NCI-H345 treated with DMSO at 0.1 percent for 48 hours (cell line): ENCODE data around the gene POLE.

Experiments used
- DNase-seq: peaks from one replicate; lab custom pipeline; 2025; ENCODE audit not compliant: unreplicated experiment; lab: John Stamatoyannopoulos, UW

Gene POLE

DNA sequence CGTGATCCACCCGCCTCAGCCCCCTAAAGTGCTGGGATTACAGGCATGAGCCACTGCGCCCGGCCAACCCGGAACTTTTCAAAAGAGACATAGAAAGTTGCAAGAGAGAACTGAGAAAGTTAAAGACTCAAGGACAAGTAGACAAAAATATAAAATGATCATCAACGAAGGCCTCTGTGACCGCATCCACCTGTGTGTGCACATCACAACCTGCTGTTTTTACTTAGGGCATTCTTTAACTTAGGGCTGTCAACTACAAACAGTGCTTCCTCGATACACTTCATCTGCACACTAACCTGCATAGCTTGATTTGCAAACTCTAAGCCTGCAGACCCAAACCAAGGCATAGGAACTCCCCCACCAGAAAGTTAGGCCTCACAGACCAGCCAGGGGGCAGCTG is 53.7 kb downstream of the POLE start:
- no peak for DNase-seq

DNA sequence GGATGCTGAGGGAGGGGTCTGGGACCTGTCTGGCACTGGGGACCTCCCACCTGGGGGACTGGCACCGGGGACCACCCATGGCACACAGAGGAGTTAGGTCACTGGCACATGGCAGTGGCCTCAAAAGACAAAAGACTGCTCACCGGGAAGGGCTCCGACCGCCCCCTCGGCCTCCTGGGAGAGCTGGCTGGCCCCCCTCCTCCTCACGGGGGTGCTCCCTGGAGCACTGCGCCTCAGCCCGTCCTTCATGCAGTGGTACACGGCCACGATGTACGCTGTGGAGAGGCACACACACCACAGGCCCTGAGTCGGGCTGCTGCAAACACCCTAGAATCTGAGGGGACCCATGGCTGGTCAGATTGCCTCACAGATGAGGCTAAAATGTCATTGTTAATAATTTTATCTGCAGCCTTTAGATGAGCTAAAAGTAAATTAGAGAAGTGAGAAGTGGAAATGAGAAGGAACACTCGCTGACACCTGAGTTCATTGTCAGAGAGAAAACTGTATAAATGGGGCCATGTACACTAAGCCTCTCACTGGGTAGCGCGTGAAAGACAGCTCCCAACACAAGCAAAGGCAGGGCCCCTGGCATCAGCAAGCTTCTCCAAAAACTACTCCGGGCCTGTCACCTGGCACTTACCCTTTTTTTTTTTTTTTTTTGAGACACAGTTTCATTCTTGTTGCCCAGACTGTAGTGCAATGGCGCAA is 54.5 kb downstream of the POLE start:
- DNase-seq: no peak

DNA sequence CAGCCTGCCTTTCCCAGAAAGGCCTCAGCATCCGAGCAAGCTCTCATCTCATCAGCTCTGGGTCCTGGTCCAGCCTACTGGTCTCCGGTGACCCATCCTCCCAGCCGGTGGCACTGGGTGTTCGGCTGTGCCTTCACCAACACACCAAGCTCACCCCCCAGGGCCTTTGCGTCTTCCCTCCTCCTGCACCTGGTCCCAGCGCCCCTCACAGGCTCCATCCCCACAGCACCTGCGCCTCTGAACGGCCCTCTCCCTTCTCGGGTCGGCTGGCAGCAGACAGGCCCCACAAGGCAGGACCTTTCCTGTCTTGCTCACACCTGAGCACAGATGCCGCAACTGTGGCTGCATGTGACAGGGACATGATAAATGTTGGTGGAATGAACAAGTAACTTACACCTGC is 55.5 kb downstream of the POLE start:
- no peak for DNase-seq

DNA sequence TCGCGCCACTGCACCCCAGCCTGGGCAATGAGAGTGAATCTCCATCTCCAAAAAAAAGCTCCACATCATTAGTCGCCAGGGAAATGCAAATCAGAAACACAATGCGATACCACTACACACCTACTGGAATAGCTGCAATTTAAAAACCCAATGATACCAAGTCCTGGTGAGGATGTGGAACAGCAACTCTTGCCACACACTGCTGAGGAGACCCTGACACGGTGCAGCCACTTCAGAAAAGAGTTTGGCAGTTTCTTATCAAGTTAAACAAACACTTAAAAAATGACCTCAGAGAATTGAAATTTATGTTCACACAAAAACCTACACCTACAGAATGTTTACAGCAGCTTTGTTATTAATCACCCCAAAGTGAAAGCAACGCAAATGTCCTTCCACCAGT is 56.5 kb downstream of the POLE start:
- no peak for DNase-seq

DNA sequence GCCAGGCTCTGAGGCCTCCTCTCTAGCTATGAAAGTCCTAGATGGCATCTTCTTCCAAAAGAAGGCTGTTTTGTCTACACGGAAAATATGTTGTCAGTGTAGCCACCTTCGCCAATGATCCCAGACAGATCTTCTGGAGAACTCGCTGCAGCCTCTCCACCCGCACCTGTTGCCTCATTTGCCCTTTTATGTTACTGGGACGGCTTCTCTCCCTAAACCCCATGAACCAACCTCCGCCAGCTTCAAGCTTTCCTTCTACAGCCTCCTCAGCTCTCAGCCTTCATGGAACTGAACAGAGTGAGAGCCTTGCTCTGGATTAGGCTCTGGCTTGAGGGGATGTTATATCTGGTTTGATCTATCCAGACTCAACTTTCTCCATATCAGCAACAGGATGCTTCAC is 57.8 kb downstream of the POLE start:
- DNase-seq: no peak

DNA sequence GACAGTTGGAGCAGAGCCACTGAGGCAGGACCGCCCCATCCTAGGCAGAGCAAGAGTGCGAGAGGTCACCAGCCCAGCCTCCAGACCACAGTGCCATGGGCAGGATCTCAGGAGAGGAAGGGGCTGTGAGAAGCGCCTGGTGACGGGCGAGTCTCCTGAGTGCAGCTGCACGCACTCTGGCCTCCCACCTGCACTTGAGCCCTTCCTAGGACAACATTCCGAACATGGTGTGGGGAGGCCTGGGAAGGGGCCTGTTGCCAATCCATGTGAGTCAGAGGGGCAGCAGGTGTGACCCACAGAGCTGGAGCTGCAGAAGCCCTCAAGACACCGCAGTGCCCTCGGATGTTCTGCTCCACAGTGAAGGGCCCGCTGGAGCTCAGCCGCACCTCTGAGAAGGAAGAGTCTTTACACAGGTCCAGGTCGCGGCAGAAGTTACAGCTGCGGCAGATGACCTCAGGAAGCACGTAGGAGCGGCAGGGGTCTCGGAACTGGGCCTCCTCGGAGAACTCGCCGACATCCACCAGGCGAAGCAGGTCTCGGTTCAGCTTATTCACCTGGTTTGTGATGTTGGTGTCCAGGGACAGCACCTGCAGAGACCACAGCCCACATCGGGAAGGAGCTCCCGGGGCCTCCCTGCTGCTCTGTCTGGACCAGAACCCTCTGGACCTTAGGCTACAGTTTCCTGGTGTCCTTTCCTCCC is 61.3 kb downstream of the POLE start:
- no peak for DNase-seq

DNA sequence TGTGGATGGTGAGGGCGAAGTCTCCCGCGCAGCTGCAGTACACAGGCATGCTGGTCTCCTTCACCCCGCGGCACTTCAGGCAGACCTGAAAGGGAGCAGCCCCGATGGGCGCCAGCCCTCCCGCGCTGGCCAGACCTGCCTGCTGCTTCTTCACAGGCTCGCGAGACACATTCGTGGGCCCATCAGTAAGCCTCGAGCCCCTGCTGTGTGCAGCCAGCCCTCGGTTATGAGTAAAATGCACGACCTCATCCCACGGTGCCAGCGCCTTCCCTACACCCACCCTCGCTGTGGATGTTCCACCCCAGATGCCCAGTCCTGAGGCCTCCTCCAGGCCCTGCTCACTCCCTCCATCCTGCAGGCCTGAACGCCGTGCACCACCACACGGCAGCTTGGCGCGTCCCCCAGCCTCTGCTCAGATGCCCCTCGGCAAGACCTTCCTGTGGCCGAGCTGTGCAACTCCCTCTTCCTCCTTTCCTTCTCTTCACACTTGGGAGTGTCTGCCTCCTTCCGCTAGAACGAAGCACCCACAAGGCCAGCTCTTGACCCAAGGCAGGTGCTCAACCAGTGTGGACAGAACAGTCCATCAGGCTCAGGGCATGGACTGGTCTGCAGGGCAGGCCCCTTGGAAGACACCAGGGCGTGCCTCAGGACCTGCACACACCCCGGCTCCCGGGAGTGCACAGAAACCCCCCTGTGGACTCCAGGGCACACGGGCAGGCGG is 62.1 kb downstream of the POLE start:
- DNase-seq: no peak

DNA sequence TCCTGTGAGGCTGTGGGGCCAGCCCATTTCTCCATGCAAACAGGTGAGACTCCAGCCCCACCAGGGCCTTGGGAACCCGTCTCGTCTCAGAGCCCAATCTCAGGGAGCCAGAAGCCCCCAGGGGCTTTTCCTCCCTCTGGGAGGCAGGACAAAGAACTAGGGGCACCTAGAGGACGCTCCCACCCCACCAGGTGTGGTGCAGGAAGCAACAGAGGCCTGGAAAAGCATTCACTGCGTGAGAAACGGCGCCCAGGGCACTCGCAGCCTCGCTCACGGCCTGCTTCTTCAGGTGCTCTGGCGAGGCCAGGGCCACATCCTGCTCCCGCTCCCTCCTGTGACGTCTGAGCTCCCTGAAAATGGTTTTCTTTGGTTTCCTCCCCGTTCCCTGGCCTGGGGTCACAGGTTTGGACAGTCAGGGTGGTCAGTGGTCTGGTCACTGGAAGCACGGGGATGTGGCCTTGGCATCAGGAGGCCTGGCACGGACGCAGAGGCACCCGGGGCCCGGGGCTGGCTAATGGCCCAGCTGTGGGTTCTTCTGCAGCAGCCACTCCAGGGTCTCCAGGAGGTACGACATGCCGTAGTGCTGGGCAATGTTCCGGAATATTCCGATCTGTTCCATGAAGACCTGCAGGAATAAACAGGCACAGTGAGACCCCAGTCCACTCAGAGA is 62.8 kb downstream of the POLE start:
- DNase-seq: no peak

DNA sequence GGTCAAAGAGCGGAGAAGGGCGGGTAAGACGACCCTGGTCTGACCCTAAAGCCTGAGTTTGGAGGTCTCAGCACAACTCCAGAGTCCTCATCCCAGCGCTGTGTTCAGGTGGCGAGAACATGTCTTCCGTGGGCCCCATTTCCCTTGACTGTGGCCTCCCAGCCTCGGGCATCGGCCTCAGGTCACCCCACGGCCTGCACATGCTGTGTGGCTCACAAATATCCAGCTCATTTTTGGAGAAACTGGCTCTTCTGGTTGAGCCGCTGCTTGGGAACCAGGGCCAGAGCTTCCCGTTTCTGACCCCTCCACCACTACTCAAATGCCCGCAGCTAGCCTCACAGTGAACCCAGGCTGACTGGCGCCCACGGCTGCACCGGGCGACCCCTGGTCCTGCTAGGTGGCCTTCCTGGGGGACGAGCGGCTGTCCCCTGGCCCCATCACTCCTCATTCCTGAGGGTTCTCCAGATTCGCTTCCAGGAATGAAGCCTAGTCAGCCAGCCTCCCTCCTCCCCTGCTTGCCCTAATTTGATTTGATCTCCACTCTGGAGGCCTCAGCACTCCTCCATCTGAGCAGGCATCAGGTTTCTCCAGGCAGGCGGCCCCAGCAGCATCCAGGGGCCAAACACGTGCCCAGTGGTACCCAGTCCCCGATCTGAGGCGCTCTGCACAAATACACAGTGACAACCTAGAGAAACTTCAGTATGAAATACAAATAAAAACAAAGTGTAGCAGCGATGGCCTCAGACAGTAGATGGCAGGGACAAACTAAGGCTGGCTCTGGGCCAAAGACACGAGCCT is 63.9 kb downstream of the POLE start:
- no peak for DNase-seq

DNA sequence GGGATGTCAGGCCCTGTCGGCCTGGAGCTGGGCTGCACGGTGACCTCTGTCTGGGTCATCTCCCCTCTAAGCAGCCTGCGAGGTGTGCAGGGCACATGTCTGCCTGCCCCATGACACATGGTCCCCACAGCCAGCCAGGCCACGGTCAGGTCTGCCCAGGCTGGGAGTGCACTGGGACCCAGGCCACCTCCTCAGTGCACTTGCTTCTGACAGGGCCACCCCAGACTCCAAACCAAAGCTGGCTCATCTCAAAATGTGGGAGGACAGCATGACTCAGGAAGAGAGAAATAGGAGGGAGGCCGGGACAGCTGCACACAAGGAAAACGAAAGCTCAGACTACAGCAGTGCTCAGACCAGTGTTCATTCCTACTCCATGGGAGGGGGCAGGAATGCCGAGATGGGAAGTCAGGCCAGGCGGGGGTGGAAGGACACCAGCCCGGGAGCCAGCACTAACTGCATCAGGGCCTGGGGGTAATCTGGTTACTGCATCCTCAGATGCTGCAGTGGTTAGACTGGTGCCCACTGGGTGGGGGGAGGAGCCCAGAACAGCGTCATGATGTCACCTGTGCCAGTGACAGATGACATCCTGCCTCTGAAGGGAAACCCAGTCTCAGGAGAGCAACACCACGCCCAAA is 64.6 kb downstream of the POLE start:
- DNase-seq: no peak

DNA sequence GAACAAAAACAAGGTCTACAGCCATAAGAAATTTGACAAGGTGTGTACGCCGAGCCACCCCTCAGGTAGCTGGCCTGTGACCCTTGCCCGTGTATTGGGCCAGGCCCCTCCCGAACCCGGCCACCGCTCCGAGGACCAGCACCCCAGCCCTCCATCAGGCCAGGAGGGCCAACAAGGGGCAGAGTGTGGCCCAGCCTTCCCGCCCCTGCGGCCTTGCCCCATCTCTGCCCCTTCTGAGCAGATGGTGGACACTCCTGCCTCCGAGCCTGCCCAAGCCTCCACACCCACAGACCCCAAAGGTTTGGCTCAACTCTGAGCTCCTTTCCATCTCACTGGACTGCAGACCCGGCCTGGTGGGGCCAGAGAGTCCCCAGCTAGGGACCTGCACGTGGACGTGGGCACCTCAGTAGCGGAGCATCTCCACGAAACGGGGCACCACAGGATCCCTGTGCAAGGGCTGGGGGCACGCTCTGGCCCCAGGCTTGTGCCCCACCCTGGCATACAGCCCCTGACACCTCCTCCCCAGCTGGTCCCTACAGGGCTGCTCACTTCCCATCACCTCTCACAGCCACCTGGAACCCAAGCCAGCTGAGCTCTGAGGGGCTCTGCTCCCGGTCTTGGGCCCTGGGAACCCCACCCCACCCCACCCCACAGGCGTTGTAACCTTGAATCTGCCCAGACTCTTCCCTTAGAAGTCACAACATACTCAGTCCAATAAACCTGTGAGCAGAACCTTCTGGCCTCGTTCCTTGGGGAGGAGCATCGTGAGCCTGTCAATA is 65.3 kb downstream of the POLE start:
- DNase-seq: no peak

DNA sequence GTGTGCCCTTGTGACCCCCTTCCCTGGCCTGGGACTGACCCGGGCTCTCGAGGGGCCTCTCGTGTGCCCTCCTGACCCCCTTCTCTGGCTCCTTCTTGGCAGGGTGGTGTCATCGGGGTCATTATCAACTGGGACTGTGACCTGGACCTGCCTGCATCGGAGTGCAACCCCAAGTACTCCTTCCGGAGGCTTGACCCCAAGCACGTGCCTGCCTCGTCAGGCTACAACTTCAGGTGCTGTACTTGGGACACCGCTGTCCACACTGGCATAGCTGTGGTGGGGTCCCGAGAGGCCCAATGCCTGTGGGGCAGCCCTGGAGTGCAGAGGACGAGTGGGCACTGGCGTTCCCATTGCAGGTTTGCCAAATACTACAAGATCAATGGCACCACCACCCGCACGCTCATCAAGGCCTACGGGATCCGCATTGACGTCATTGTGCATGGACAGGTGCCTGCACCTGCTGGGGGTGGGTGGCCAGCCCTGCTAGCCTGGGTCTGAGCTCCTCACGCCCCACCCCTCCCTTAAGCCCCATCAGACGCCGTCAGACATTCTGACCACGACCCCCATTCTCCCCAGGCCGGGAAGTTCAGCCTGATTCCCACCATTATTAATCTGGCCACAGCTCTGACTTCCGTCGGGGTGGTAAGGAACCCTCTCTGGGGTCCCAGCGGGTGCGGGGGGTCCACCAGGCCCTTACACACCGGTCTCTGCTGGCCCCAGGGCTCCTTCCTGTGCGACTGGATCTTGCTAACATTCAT is 66.1 kb downstream of the POLE start:
- DNase-seq: no peak

DNA sequence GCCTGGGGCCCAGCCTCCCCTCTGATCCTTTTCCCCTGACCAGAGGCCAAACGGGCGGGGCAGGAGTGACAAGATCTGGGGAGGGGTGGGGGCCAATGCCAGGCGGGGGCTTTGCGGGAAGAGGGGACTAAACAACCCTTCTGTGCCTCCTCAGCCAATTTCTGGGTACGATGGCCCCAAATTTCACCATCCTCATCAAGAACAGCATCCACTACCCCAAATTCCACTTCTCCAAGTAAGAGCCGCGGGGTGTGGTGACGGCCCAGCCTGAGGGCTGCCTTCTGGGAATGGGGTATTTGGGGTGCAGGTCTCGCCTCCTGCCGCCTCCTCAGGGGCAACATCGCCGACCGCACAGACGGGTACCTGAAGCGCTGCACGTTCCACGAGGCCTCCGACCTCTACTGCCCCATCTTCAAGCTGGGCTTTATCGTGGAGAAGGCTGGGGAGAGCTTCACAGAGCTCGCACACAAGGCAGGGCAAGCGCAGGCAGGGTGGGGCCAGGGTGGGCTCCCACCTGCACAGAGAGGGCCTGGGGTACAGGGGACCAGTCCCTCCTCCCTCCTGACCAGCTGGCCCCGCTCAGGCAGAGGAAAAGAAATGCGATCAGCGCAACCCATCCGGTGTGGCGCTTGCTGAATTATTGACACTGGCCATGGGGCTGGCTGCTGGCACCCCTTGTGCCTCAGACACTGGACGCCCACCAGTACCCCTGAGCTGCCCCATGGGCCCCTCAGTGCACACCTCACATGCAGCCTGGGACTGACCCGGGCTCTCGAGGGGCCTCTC is 66.8 kb downstream of the POLE start:
- no peak for DNase-seq

DNA sequence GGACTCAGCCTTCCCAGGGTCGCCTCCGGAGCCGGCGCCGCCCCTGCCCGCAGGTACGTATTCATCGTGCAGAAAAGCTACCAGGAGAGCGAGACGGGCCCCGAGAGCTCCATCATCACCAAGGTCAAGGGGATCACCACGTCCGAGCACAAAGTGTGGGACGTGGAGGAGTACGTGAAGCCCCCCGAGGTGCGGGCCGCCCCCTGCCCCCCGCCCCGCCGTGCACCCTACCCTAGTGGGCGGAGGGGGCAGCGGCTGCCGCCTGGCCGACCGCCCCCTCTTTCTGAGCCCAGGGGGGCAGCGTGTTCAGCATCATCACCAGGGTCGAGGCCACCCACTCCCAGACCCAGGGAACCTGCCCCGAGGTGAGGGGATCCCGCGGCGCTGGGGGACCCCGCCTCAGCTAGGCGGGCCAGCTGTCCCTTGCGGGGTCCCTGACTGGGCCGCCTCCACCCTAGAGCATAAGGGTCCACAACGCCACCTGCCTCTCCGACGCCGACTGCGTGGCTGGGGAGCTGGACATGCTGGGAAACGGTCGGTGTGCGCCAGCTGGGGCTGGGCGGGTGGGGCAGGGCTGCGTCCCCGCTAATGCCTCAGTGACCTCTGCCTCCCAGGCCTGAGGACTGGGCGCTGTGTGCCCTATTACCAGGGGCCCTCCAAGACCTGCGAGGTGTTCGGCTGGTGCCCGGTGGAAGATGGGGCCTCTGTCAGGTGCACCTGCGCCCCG is 67.6 kb downstream of the POLE start:
- no peak for DNase-seq

DNA sequence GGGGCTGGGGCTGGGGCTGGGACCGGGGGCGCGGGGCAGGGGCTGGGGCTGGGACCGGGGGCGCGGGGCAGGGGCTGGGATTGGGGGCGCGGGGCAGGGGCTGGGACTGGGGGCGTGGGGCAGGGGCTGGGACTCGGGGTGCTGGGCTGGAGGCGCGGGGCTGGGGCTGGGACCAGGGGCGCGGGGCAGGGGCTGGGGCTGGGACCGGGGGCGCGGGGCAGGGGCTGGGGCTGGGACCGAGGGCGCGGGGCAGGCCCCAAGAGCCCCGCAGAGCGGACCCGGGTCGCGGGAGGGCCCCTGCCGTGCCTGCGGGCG is 68.1 kb downstream of the POLE start:
- no peak for DNase-seq

DNA sequence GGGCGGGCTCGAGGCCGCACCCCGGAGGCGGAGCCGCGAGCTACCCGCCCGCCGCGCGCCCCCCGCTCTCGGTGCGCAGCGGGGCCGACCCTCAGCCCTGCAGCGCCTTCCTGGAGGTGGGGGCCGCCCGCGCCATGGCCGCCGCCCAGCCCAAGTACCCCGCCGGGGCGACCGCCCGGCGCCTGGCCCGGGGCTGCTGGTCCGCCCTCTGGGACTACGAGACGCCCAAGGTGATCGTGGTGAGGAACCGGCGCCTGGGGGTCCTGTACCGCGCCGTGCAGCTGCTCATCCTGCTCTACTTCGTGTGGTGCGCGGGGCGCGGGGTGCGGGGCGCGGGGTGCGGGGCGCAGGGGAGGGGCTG is 68.5 kb downstream of the POLE start, which contains the start of gene P2RX2:
Gene P2RX2, plus strand, starts transcription at position 94 of the 361 bp plus-strand sequence. Its CDS starts 41 bp downstream, at position 135.
- no peak for DNase-seq

DNA sequence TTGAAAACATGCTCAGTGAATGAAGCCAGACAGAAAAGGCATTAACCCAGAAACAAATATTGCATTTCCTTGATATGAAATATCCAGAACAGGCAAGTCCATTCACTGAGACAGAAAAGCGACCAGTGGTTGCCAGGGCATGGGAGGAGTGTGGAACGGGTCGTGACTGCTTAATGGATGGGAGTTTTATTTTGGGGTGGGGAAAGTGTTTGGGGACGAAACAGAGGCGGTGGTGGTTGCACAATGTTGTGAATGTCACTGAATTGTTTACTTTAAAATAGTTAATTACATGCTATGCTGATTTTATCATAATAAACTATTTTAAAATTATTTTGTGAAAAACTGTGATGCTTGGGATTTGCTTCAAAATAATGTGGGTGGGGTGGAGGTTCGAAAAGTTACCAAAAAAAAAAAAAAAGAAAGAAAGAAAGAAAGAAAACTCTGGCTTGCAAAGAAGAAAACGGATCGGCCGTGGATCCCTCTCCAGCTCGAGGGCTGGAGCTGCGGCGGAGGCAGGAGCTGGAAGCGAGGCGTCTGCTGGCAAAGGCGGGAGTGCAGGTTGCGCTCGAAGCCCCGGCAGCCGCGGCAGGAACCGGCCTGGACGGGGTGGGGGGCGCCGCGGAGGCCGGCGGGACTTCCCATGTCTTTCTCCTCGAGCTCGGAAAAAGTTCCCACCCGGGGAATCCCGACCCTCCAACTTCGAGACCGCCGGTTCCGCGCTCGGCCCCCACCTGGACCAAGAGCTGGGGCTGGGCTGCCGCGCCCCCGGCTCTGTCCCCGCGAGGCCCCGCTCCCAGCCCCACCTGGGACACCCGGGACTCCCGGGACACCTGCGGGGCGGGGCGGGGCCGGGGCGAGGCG is 69.1 kb downstream of the POLE start:
- peak; percentile 39 for DNase-seq
